Erythroblast (primary cell): ENCODE measurements around the gene FGD5.

ENCODE experiments used
- DNase-seq, 2 experiments: peaks; one replicate each; lab custom pipeline; 2025; lab: John Stamatoyannopoulos, UW
- GATA1 ChIP-seq: IDR thresholded peaks from 2 replicates; pipeline ENCODE4 v1.6.1; 2011; ENCODE audit warnings: low read depth, mild to moderate bottlenecking, control low read depth, low read length, moderate library complexity
- POLR2A ChIP-seq: IDR thresholded peaks from 2 replicates; pipeline ENCODE4 v1.6.1; 2011; ENCODE audit warnings: mild to moderate bottlenecking, low read length

FGD5 gene

DNA sequence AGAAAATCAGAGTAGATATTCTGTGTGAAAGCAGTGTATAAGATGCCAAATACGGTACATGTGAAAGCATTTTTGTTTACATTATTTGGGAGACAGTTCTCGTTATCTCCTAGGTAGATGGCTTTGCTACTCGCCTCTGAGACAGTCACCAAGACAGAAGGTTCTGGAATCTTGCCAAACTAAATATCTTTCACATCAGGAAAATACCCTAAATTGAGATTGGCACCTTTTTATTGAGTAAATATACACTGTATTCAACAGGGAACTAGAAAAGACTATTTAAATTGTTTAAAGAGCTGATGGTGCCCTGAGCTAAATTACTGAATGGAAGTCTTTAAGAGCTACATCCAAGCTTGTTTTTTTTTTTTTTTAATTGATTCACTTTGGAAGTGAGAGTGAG, 3.4 kb downstream of the FGD5 start:
- DNase-seq = no peak
- TF ChIP-seq GATA1 (no peak), POLR2A (no peak)

DNA sequence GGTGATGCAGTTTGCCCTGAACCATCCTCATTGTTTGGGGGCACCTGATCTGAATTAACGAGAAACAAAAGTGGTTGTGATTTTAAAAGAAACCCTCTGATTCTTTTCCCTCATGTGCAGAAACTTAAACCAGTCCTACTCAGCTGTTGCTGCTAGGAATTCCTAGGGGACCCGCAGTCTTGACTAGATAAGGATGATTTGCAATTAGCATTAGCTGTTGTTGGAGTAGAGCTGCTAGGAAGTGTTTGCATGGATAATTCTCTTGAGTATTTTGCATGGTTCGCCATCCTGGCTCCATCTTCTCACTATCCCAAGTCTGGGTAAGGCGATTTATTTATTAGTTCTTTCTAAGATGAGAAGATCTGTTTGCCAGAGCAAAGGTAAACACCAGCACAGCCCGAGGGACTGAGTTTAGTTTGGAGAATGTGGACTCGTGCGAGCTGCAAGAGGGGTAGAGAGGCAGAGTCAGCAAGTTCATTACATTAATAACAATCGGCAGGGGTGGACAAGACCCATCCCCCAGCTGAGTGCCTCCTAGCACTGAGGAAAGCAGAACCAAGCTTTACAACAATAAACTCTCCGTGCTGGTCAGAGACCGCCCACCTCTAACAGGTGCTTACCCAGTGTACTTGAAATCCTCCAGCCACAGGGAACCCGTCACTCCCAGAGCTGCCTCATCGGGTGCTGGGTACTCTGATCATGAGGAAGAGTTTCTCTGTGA, 4.1 kb downstream of the FGD5 start:
- no peak for DNase-seq
- TF ChIP-seq GATA1 = no peak
- TF ChIP-seq POLR2A = no peak

DNA sequence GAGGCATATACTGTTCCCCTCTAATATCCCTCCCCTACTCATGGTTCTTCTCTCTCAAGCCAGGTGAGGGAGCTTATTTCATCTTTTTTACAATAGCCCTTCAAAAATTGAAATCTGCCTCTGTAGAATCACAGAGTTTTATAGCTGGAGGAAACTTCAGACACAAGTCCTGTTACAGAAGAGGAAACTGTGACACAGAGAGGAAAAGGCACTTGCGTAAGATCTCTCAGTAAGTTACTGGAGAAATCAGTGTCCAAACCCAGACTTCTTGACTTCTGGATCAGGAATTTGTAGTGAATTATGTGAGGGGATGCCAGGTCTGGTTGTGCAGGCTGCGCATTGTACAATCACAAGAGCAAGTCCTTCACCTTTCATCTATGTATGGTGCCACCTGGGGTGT, 4.6 kb downstream of the FGD5 start:
- DNase-seq = no peak
- TF ChIP-seq POLR2A (no peak), GATA1 (no peak)

DNA sequence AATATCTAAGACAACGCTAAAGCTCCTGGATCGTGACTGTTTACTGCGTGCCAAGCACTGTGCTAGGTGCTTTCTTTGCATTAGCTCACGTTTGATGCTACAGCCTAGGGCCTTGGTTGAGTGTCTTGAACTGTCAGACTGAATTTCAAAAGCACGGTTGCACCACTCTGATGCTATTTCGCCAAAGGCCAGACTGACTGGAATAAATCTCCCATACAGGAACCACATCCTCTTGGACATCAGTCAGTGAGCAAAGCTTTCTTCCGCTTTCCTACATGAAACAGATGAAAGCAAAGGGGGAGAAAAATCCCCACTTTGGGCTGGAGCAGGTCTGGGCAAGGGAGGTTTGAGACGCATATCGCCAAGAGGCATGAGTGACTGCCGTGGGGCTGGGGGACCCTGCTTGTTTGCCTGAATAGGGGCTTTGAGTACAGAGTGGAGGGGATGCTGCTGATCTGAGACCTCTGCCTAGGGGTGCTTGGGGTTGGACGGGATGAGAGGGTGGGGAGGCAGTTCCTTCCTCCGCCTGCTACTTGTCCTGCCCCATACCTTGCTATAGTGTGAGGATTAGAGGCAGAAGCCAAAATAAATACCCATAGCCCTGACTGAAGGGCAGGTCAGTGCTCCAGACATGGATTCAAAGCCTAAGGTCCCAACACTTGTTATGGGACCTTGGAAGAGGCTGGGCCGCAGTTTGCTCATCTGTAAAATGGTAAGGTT, 5.3 kb downstream of the FGD5 start:
- DNase-seq = no peak
- TF ChIP-seq POLR2A = no peak
- TF ChIP-seq GATA1 = no peak

DNA sequence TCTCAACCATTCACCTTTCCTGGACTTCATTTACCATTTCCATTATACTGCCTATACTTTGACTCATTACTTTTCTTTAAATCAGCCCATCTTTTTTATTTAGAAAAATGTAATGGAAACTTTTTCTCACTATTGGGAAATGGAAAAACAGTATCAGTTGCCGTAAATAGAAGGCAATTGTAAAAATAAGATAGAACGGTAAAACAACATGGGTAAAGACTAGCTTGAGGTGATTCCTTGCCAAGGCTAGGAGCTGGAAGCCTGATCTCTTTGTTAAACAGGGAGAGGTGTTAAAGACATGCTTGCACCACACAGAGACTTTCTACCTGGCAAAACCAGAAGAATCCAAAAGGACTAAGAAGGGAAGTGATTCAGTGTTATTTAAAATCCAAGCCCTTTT, 5.9 kb downstream of the FGD5 start:
- DNase-seq = no peak
- TF ChIP-seq GATA1 (no peak), POLR2A (no peak)

DNA sequence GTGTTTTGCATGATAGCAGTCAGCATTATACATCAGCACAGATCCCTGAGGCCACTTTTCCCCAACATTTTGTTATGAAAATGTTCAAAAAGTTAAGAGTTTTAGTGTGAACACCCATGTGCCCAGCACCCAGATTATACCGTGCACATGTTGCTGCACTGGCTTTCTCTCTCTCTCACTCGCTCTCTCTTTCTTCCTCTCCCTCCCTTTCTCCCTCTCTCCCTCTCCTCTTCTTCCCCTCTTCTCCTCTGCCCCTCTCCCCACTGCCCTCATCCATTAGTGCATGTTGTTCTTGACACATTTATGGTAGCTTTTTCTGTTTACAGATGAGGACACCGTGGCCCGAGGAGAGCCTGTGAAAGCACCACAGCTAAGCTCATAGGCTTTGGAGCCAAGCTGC, 7.3 kb downstream of the FGD5 start:
- TF ChIP-seq GATA1 (no peak), POLR2A (no peak)
- DNase-seq = no peak

DNA sequence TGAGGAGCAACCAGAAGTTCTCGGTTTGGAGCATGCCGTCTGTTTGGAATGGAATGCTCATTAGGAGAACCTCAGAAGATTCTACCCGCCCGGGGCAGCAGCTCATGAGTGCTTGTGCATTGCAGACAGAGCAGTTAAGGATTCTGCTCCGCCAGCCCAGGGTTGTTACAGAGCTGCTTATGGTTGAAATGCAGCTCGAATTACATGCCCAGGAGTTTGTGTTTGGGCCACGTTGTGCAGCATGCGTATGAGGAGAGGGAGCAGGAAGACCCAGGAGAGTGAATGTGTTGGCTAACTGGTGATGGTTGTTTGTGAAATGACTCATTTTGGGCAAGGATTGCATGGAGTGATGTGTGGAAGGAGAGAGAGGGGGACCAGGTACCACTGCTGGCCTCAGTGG, 9.0 kb downstream of the FGD5 start:
- no peak for DNase-seq
- no peak for TF ChIP-seq GATA1
- TF ChIP-seq POLR2A = no peak

DNA sequence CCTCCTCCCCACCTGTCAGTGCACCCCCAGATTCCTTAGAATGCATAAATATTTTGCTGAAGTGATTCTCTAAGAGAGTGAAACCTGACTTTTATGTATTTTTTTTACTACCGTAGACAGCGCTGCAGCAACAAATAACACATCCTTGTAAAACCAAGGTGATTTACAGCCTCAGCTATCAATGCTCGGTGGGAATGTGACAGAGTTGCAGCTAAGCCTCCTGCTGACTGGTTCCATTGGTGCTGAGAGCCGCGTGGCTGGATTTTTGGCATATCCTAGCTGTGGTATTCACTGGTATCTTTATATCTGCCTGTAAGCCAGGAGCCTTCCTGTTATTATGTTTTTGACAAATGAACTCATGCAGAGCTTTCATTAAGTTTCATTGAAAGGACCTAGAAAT, 11.0 kb downstream of the FGD5 start:
- no peak for TF ChIP-seq POLR2A
- TF ChIP-seq GATA1 = no peak
- no peak for DNase-seq

DNA sequence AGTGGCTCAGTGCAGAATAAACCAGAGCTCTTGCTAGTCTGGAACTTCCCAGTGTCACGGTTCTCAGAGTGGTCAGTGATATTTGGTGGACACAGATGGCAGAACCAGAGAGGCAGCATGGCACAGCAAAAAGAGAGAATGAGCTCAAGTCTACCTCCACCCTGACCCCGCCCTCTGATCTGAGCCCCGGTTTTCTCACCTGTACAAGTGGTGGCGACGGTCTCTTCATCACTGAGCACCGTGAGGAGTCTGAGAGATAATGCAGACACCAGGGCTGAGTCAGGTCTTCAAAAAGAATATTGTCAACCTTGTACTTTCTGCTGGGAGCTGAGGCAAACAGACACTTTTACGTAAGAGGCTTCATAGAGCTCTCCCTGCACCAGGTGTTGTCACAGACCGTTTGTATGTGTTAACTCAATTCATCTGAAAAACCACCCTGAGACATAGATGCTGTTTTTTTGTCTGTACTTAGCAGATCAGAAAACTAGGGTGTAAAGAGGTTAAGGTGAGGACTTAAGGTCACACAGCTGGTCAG, 13.2 kb downstream of the FGD5 start:
- DNase-seq = no peak
- TF ChIP-seq POLR2A = no peak
- TF ChIP-seq GATA1 = no peak

DNA sequence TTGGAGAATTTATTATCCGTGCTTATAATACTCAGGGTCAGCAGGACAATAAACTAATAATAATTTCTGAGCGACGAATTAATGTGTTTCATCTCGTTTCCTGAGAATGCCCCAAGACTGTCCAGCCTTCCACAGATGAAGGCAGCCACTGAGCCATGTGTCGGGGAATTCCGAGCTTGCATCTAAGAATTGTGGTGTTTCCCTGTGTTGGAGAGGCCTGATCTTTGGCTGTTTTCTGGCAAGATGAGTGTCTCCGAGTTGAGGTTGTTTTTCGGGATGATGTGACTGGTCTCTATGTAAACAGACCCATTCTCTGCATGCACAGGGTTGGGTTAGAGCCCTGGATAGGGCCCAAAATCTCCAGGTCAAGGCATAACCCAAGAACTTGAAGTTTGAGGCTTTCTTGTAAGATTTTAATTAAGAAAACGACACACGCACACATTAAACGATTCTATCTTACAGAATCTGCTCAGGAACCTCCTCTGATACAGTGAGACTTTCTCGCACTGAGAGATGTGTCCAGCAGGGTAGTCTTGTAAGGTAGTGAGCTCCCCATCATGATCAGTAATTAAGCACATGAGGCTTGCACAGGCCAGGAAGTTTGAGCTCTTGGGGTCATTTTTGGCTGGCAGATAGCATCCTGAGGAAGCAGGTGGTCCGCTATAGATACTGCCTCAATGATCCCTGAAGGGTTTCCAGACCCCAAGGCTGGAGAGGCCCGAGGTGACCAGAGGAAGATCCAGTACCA, 14.4 kb downstream of the FGD5 start:
- TF ChIP-seq GATA1 = no peak
- no peak for TF ChIP-seq POLR2A
- no peak for DNase-seq

DNA sequence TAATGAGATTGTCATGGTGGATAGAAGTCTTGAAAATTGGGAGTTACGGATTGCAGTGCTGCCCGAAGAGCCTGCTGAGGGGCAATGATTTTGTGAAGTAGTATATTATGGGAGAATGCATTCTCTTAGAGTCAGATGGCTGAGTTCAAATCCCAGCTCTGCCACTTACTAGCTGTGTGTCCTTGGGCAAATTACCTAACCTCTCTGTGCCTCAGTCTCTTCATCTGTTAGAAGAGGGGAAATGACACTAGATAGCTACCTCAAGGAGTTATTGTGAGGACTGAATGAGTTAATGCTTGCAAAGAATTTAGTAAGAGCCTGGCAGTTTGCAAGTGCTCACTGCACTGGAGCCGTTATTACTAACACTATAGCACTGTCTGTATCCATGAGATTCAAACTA, 15.4 kb downstream of the FGD5 start:
- no peak for DNase-seq
- TF ChIP-seq POLR2A (no peak), GATA1 (no peak)

DNA sequence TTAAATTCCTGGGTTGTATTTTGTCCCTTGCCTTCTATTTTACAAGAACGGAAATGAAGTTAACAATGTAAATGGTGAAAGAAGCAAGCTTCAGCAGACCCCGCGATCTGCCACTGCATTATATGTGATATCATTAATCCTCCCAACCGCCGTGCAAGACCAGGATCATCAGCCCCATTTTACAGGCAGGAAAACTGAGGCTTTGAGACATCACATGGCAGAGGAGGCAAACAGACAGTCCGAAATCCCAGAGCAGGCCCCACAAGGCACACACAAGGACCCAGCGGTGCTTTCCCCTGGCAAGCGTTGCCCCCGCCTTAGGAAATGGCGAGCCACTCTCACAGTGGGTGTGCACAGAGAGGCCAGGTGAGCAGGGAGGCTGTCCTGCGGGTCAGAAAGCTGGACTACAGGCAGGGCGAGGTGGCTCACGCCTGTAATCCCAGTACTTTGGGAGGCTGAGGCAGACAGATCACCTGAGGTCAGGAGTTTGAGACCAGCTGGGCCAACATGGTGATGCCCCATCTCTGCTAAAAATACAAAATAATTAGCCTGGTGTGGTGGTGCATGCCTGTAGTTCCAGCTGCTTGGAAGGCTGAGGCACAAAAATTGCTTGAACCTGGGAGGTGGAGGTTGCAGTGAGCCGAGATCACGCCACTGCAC, 16.2 kb downstream of the FGD5 start:
- TF ChIP-seq GATA1 = no peak
- no peak for TF ChIP-seq POLR2A
- DNase-seq = no peak

DNA sequence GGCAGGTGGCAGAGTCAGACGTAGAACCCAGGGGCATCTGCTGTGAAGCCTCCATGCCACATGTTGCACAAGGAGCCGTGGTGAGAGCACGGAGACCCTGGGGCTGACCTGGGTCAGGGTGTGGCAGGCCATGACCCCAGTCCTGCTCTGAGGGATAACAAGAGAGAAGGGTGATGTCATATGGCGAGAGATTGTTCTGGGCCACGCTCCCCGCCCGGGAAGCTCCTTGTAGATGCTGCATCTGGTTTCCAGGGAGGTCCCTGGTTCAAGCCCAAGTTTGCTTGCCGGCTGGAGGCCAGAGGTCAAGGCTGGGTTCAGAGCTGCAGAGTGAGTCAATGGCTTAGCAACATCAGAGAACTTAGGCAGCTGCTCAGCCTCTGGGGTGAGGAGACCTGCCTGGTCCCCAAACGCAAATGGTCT, 17.3 kb downstream of the FGD5 start:
- no peak for DNase-seq
- TF ChIP-seq POLR2A = no peak
- TF ChIP-seq GATA1 = no peak
